ENCODE data around the gene BTG4. TPM values are rescaled to one million over a fixed set of nuclear protein-coding genes. Genes with fewer than 3 reads are reported as not detected.

Gene BTG4
- total and polyA plus RNA-seq, 2 donors (not counting 3 experiments of a cell fraction or from before 2014, with no cell fraction given), result not detected

- Histone ChIP-seq H3K4me2 (ENCODE audit: insufficient read depth, low read length) (no peak overlapping the region), H3K27me3 (ENCODE audit: control insufficient read depth in 2 of 2, insufficient read depth in 2 of 2, low read length in 2 of 2) (no peaks in the 10 kb centered on the region), H2AFZ (ENCODE audit: low read depth, low read length) (no peak overlapping the region), H3K36me3 (ENCODE audit: control insufficient read depth in 2 of 2, extremely low read depth in 1 of 2, insufficient read depth in 2 of 2, low read length in 2 of 2) (no peaks in the 10 kb centered on the region), H3K4me1 (ENCODE audit: control insufficient read depth, extremely low read depth, insufficient read depth, low read length) (no peaks in the 10 kb centered on the region), H4K20me1 (replicated peaks; ENCODE audit: control insufficient read depth, extremely low read depth, insufficient read depth, low read length) (no peaks in the 10 kb centered on the region), H3K9ac (replicated peaks; ENCODE audit: extremely low read depth, insufficient read depth, low read length) (no peak overlapping the region), H3K9me1 (replicated peaks; ENCODE audit: control insufficient read depth, extremely low read depth, insufficient read depth, low read length) (no peaks in the 10 kb centered on the region), H3K9me3 (replicated peaks; ENCODE audit: control insufficient read depth, insufficient read depth, low read length) (no peaks in the 10 kb centered on the region), H3K27ac (ENCODE audit: insufficient read depth, low read depth, low read length) (no peak overlapping the region), H3K4me3 (replicated peaks in 1 of 3; ENCODE audit: insufficient read depth in 1 of 3, low read depth in 1 of 3, low read length in 3 of 3) (no peak overlapping the region), H3K79me2 (ENCODE audit: control insufficient read depth, insufficient read depth, low read length) (no peaks in the 10 kb centered on the region)
- DNase-seq (ENCODE audit: low read depth, low spot score), result no peak
- ChIA-PET POLR2A (no interaction called here), CTCF (no interaction called here)
- BruUV-seq (replicated peaks), result no TSS peak
- dilution Hi-C loops (cut with MboI; ENCODE audit: extremely low pct_ligation_motif_present, low sequenced_read_pairs) (no loop called here), intact Hi-C loops (cut with micrococcal nuclease) (no loop called here)
- no peak for FAIRE-seq
- TF ChIP-seq MYC (IDR thresholded peaks at IDR 0.05; ENCODE audit: low read depth, low read length), result no peak
- no peak for TF ChIP-seq POLR2AphosphoS5 (IDR thresholded peaks at IDR 0.05; ENCODE audit: insufficient read depth, low read depth, low read length)
- no peak for TF ChIP-seq EZH2 (IDR thresholded peaks at IDR 0.05; ENCODE audit: borderline replicate concordance, low read depth, low read length, severe bottlenecking)
- no peak for TF ChIP-seq CTCF (IDR thresholded peaks at IDR 0.05; ENCODE audit: extremely low read depth in 1 of 2, insufficient read depth in 1 of 2, low read depth in 1 of 2, low read length in 2 of 2)
- TF ChIP-seq, protein P1, sequence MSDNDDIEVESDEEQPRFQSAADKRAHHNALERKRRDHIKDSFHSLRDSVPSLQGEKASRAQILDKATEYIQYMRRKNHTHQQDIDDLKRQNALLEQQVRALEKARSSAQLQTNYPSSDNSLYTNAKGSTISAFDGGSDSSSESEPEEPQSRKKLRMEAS (IDR thresholded peaks at IDR 0.05; ENCODE audit: insufficient read depth, insufficient read length), result no peak
- no peak for TF ChIP-seq GATA2 (IDR thresholded peaks at IDR 0.05; ENCODE audit: insufficient read depth, insufficient read length, low read depth, low read length)
- no peak for TF ChIP-seq FOS (IDR thresholded peaks at IDR 0.05; ENCODE audit: borderline replicate concordance, insufficient read depth, low read length)
- TF ChIP-seq JUN (IDR thresholded peaks at IDR 0.05; ENCODE audit: borderline replicate concordance, insufficient read depth, insufficient read length, low read depth), result no peak
- TF ChIP-seq POLR2A (IDR thresholded peaks at IDR 0.05; ENCODE audit: low read depth, low read length), result no peak
These were observed 60.0 kb downstream of the BTG4 start for GRCh38 chr11:111452146-111452545.
